ENCODE data around the gene CHCHD6. TPM values are rescaled to one million over a fixed set of nuclear protein-coding genes. Genes with fewer than 3 reads are reported as not detected.

Gene CHCHD6
- total RNA-seq, 2 experiments from 2014 or later, result 15.0 to 16.2 TPM

- no peaks in the 10 kb centered on the region for H3K27me3 Mint-ChIP-seq
- no peak overlapping the region for H3K27ac Mint-ChIP-seq
- H3K36me3 Mint-ChIP-seq, result peaks cover 2% of the 10 kb centered on the region
- no peak for DNase-seq
- H3K4me3 Mint-ChIP-seq, result no peak overlapping the region
- H3K4me1 Mint-ChIP-seq, result peaks cover 3% of the 10 kb centered on the region
- H3K9me3 Mint-ChIP-seq, result no peaks in the 10 kb centered on the region
Observed at GRCh38 chr3:126896968-126897367, 192.9 kb downstream of the CHCHD6 start.

GRCh38 chr3:126897943-126898342, 193.9 kb downstream of the CHCHD6 start:
- Mint-ChIP-seq H3K4me3 (no peak overlapping the region), H3K27ac (no peak overlapping the region), H3K9me3 (no peaks in the 10 kb centered on the region), H3K4me1 (peaks cover 3% of the 10 kb centered on the region), H3K36me3 (peaks cover 2% of the 10 kb centered on the region), H3K27me3 (no peaks in the 10 kb centered on the region)
- no peak for DNase-seq

- H3K9me3 Mint-ChIP-seq, result no peaks in the 10 kb centered on the region
- H3K27me3 Mint-ChIP-seq, result no peaks in the 10 kb centered on the region
- no peaks in the 10 kb centered on the region for H3K4me1 Mint-ChIP-seq
- no peak overlapping the region for H3K27ac Mint-ChIP-seq
- H3K4me3 Mint-ChIP-seq, result no peak overlapping the region
- DNase-seq, result no peak
- peaks cover 2% of the 10 kb centered on the region for H3K36me3 Mint-ChIP-seq
Observed at GRCh38 chr3:126900859-126901540, 197.0 kb downstream of the CHCHD6 start.

GRCh38 chr3:126901631-126902030, 197.6 kb downstream of the CHCHD6 start:
- no peak for DNase-seq
- Mint-ChIP-seq H3K27ac (no peak overlapping the region), H3K9me3 (no peaks in the 10 kb centered on the region), H3K4me3 (no peak overlapping the region), H3K4me1 (no peaks in the 10 kb centered on the region), H3K27me3 (no peaks in the 10 kb centered on the region), H3K36me3 (peaks cover 2% of the 10 kb centered on the region)

- peaks cover 2% of the 10 kb centered on the region for H3K36me3 Mint-ChIP-seq
- no peaks in the 10 kb centered on the region for H3K9me3 Mint-ChIP-seq
- DNase-seq, result no peak
- no peak overlapping the region for H3K27ac Mint-ChIP-seq
- H3K4me3 Mint-ChIP-seq, result no peak overlapping the region
- peaks cover under 1% of the 10 kb centered on the region for H3K4me1 Mint-ChIP-seq
- no peaks in the 10 kb centered on the region for H3K27me3 Mint-ChIP-seq
Observed at GRCh38 chr3:126903521-126903920, 199.5 kb downstream of the CHCHD6 start.

- Mint-ChIP-seq H3K27ac (no peak overlapping the region), H3K4me1 (peaks cover 28% of the 10 kb centered on the region)
Observed at GRCh38 chr3:126907557-126907956, 203.5 kb downstream of the CHCHD6 start.

GRCh38 chr3:126908752-126909275, 204.8 kb downstream of the CHCHD6 start:
- H3K9me3 Mint-ChIP-seq, result peaks cover 3% of the 10 kb centered on the region
- peaks cover 23% of the 10 kb centered on the region for H3K36me3 Mint-ChIP-seq
- no peak for DNase-seq
- no peak overlapping the region for H3K27ac Mint-ChIP-seq
- no peak overlapping the region for H3K4me3 Mint-ChIP-seq
- no peaks in the 10 kb centered on the region for H3K27me3 Mint-ChIP-seq
- H3K4me1 Mint-ChIP-seq, result peaks cover 31% of the 10 kb centered on the region

More at GRCh38 chr3:126907557-126907956, 203.5 kb downstream of the CHCHD6 start:
- H3K4me3 Mint-ChIP-seq, result no peak overlapping the region
- no peak for DNase-seq
- H3K27me3 Mint-ChIP-seq, result no peaks in the 10 kb centered on the region
- H3K9me3 Mint-ChIP-seq, result peaks cover 3% of the 10 kb centered on the region
- peaks cover 23% of the 10 kb centered on the region for H3K36me3 Mint-ChIP-seq

- peaks cover 31% of the 10 kb centered on the region for H3K4me1 Mint-ChIP-seq
- peaks cover 3% of the 10 kb centered on the region for H3K9me3 Mint-ChIP-seq
- DNase-seq, result no peak
- H3K36me3 Mint-ChIP-seq, result peaks cover 25% of the 10 kb centered on the region
- H3K27me3 Mint-ChIP-seq, result no peaks in the 10 kb centered on the region
- no peak overlapping the region for H3K27ac Mint-ChIP-seq
- H3K4me3 Mint-ChIP-seq, result no peak overlapping the region
Observed at GRCh38 chr3:126910231-126910630, 206.2 kb downstream of the CHCHD6 start.

- Mint-ChIP-seq H3K4me1 (peaks cover 31% of the 10 kb centered on the region), H3K36me3 (peaks cover 30% of the 10 kb centered on the region), H3K9me3 (peaks cover 3% of the 10 kb centered on the region), H3K27me3 (no peaks in the 10 kb centered on the region), H3K4me3 (peak overlapping the region; percentile 40), H3K27ac (peak overlapping the region; percentile 94)
- DNase-seq, result peak; percentile 75
Observed at GRCh38 chr3:126911162-126912026, 207.4 kb downstream of the CHCHD6 start.

GRCh38 chr3:126912027-126912422, 208.0 kb downstream of the CHCHD6 start:
- DNase-seq, result peak; percentile 8
- Mint-ChIP-seq H3K27me3 (no peaks in the 10 kb centered on the region), H3K4me3 (peak overlapping the region; percentile 40), H3K4me1 (peaks cover 31% of the 10 kb centered on the region), H3K36me3 (peaks cover 30% of the 10 kb centered on the region), H3K9me3 (peaks cover 3% of the 10 kb centered on the region), H3K27ac (peak overlapping the region; percentile 94)

GRCh38 chr3:126912491-126913195, 208.6 kb downstream of the CHCHD6 start:
- no peak for DNase-seq
- Mint-ChIP-seq H3K4me1 (peaks cover 31% of the 10 kb centered on the region), H3K36me3 (peaks cover 35% of the 10 kb centered on the region), H3K27me3 (no peaks in the 10 kb centered on the region), H3K9me3 (peaks cover 3% of the 10 kb centered on the region), H3K27ac (peak overlapping the region; percentile 94), H3K4me3 (no peak overlapping the region)

- Mint-ChIP-seq H3K9me3 (peaks cover 5% of the 10 kb centered on the region), H3K27me3 (no peaks in the 10 kb centered on the region), H3K36me3 (peaks cover 37% of the 10 kb centered on the region), H3K4me3 (no peak overlapping the region), H3K27ac (no peak overlapping the region), H3K4me1 (peaks cover 30% of the 10 kb centered on the region)
- peak; percentile 26 for DNase-seq
Observed at GRCh38 chr3:126913524-126913923, 209.5 kb downstream of the CHCHD6 start.

- Mint-ChIP-seq H3K27me3 (no peaks in the 10 kb centered on the region), H3K36me3 (peaks cover 35% of the 10 kb centered on the region), H3K4me3 (no peak overlapping the region), H3K27ac (no peak overlapping the region), H3K9me3 (peaks cover 5% of the 10 kb centered on the region), H3K4me1 (peaks cover 23% of the 10 kb centered on the region)
- DNase-seq, result no peak
Observed at GRCh38 chr3:126914226-126914625, 210.2 kb downstream of the CHCHD6 start.

GRCh38 chr3:126915015-126915414, 211.0 kb downstream of the CHCHD6 start:
- Mint-ChIP-seq H3K27me3 (no peaks in the 10 kb centered on the region), H3K9me3 (peaks cover 5% of the 10 kb centered on the region), H3K4me3 (no peak overlapping the region), H3K27ac (no peak overlapping the region), H3K36me3 (peaks cover 33% of the 10 kb centered on the region), H3K4me1 (peaks cover 20% of the 10 kb centered on the region)
- DNase-seq, result no peak

- Mint-ChIP-seq H3K36me3 (peaks cover 32% of the 10 kb centered on the region), H3K27me3 (no peaks in the 10 kb centered on the region), H3K4me1 (peaks cover 11% of the 10 kb centered on the region), H3K27ac (no peak overlapping the region), H3K4me3 (no peak overlapping the region), H3K9me3 (peaks cover 7% of the 10 kb centered on the region)
- DNase-seq, result no peak
Observed at GRCh38 chr3:126916546-126916945, 212.5 kb downstream of the CHCHD6 start.
